HG03432 (cell line): ENCODE measurements around the gene ZFP36L1.

Experiments used
- ATAC-seq: cut with Tn5 transposase; IDR thresholded peaks from one replicate; pipeline ENCODE4 v1.9.1; 2021; ENCODE audit warnings: mild to moderate bottlenecking, moderate library complexity; ENCODE audit not compliant: unreplicated experiment

The ZFP36L1 gene

DNA sequence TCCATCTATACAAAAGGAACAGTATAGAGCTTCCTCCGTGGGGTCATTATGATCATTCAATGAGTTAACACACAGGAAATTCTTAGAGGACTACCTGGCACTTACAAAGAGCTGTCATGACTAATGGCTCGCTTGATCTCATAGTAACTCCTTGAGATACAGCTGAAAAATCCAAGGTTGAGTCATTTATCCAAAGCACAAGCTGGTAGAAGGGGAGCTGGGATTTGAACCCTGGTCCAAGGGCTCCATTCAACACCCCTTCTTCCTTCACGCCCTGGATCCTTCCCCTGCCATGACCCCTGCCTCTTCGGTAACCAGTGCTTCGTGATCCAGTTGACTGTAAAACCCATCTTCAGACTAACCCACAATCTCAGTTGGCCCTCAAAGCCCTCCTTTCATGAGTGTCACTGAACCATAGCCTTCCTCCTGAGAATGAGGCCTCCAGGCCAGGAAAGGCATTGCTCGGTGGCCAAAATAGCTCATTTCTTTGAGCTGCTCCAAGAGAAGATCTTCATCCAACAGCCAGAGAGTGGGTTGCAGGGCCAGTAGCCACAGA is 7.8 kb downstream of the ZFP36L1 start:
- no peak for ATAC-seq

DNA sequence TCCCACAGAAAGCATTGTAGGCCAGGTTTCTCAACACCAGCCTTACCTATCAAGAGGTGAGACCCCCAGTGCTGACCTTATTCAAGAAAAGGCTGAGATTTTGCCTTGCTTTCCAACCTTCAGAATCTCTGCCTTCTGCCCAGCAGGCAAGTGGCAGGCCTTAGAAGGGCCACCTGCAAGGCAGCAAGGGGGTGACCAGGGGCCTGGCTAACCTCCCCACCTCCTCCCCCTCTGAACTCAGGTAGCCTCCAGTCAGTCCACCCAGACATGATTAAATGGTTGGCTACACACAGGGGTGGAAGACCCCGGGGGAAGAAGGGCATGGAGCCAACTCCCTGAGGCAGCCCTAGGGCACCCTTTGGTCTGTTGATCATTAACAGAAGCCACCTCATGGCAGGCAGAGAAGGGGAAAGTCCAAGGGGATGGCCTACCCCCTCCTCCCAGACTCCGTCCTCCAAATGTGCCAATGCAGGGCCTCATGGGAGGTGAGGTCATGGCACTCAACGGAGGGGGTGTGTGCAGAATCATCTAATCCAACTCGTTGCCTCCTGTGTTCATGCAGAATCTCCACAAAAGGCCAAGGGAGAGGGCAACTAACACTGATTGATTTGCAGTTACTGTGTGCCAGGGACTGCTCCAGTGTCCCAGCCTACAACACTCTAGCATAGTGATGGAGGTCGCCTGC is 8.5 kb downstream of the ZFP36L1 start:
- ATAC-seq: peak; percentile 38

DNA sequence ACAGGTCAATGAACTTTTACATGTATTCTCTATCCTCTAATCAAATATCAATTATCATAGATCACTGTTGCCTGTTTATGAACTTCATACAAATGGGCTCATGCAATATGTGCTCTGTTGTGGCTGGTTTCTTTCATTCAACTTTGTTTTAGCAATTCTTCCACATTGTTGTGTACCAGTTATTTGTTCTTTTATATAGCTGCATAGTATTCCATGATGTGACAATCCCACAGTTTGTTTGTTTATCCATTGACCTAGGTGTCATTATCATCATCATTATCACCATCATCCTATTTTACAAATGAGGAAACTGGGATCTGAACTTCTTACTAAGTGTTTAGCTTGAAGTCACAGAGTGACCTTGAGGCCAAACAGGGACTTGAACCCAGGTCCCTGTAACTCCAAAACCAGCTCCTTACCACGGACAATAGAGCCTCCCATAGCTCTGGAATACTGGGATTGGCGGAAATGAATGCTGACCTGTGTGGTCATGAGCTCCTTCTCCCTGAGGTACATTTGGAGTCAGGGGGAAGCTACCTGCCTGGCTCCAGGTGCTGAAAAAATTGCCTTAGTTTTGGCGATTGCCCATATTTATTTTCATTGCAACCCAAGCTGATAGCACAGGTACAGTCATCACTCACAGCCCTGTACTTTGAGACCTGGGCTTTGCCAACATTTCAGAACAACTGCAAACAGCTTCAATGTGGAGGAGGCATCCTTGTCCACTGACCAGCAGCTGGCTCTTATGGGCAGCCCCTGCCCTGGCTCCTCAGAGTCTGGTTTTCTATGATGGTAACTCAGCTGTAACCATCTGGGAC is 9.2 kb downstream of the ZFP36L1 start:
- ATAC-seq: no peak

DNA sequence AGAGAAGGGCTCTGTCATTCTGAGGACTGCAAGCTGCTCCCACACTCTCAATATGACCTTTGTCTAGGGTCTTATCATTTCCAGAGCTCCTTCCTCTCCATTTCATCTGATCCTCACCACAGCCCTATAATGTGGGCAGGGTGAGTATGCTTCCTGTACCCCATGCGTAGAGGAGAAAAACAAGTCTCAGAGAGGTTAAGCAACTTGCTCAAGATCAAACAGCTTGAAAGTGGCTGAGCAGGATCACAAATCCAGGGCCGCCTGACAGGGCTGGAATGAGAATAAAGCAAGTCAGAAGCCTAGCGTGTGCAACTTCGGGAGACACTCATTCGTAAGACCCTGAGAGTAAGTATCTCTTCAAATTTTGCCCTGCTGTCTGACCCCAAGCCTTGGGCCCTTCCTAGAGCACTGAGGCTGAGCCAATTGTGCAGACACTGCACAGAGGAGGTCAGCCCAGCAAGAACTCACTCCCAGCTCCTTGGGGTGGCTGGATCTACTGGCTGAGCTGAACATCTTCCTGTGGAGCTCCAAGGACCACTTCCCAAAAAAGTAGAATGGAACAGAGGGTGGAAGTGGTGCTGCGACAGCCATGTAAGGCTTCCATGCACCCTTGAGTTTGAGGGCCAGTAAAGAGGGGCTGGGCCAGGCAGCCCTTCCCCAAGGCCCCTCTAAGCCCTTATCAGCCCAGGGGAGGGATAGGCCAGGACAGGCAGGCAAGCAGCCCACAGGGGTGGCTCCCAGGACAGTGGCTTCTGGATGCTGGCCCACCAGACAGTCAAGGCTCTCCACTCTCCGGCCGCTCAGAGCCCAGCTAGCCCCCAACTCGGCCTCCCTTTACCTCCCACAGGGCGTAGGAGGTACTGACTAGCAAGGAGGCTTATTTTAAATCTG is 10.5 kb downstream of the ZFP36L1 start:
- no peak for ATAC-seq

DNA sequence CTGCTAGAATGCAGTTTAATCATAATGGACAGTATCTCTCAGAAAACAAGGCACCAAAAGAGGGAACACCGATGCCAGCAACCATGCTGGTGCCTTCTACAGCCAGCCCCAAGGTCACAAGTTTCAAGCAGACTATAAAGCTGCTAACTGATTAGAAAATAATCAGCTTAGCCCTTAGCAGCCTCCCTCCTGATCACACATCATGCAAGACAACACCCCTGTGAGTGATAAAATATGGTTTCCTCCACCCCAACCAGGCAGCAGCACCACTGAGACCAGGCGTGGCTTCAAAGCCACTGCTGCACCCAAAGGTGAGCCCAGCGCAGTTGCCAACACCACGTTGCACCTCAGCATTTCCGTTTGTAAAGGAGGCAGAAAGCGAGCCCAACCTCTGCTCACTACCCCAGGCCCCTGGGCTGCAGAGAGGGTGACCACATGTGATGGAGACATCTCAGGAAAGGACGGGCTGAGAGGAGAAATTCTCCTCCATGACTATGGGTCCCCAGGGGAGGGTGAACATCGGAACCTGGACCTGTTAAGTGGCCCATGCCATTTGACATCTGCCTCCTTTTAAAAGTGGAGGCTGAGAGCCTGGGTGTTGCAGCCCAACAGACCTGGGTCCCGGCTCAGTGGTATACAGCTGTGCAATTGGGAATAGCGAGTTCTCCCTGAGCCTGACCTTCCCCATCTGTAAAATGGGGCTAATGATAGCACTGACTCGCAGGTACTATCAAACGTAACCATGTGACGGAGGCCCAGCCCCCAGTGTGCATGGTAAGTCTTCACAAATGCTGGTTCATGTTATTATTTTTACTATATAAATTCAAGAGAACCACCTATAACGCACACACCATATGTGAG is 11.5 kb downstream of the ZFP36L1 start:
- no peak for ATAC-seq

DNA sequence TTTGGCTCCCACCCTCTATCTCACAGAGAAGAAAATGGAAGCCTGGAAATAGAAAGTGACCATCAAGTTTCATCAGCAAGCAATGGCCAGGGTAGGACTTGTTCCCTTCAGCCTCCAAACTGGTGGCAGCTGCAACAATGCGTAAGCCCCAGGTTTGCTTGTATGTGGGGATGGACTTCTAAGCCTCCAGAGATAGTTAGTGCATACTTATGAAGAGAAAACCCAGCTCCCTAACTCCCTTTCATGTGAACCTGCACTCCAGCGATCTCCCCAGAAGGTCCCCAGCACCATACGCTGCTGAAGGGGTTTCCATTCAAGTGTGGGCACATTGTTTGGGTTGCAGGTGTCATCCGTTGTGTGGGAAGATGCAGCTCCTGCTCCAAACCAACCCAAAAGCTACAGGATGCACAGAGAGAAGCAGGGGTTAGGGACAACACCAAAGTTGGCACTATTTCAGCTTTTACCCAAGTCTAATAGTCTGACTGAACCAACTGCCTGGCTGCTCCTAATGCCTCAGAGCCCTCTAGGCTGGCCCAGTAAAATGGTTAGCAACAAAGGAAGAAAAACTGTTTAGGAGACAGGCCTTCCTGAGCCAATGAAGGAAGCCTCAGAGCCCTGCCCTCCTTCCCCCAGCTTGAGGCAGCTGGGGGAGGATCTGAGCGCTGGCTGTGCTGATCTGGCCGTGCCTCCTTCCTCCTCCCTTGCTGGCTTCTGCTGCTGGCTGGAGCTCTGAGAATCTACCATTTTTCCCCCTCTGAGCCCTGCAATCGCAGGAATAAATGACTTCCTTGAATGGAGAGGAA is 12.3 kb downstream of the ZFP36L1 start:
- ATAC-seq: no peak

DNA sequence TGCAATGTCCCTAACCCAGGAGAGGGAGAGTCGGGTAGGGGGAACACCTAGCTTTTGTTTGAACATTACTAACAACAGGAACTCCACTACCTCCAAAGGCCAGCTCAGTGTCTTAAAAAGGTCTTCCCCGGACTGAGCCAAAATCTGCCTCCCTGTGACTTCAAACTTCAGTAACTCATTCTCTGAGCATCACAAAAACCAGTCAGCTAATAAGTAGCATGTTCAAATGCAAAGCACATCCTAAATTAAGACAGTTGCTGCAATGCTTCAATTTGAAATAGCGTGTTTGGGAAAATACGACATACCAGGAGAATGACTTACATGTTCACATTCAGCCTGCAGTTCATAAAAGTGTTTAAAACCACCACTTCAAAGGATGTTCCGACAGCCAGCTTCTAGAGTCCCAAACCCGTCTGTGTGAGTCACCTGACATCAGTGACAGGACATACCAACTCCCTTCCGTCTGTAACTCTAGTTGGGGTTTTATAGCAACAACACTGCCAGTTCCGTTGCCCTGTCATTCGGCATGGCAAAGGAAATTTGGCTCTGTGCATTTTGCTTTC is 13.0 kb downstream of the ZFP36L1 start:
- no peak for ATAC-seq

DNA sequence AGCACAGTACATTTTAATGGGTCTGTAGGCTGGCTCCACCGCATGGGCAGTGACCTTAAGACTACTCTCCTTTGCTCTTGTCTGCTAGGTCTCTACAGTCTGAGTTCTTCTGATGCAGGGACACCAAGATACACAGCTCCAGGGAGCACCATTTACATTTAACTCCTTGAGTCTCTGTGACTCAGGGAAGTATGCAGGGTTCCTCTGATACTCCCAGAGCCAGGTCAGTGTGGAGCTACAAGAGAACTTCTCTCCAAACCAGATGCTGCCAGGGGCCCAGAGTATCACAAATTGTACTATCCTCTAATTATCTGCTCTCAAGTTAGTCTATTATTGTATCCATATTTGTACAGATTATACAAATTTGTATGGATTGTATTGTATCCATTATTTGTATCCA is 15.2 kb downstream of the ZFP36L1 start:
- no peak for ATAC-seq

DNA sequence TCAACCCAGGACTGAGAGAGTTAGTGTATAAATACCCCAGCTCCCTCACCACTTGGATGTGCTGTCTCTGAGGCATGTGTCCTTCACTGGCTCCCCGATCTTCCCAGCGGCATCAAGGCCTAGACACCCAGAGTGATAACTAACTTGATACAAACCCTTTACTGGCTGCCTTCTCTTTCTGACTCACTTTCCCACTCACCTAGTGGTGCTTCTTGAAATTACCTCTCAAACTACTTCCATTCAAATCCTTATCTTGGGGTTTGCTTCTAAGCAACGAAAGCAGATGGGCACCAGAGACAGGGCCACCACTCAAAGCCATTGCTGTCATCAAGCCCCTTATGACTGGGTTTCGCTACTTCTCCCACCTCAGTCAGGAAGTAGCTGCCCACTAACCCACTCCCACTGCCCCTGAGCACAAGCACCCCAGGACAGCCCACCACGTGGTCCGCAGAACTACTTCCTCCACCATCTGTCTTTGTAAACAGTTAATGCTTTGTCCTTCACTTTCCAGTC is 17.2 kb downstream of the ZFP36L1 start:
- ATAC-seq: no peak

DNA sequence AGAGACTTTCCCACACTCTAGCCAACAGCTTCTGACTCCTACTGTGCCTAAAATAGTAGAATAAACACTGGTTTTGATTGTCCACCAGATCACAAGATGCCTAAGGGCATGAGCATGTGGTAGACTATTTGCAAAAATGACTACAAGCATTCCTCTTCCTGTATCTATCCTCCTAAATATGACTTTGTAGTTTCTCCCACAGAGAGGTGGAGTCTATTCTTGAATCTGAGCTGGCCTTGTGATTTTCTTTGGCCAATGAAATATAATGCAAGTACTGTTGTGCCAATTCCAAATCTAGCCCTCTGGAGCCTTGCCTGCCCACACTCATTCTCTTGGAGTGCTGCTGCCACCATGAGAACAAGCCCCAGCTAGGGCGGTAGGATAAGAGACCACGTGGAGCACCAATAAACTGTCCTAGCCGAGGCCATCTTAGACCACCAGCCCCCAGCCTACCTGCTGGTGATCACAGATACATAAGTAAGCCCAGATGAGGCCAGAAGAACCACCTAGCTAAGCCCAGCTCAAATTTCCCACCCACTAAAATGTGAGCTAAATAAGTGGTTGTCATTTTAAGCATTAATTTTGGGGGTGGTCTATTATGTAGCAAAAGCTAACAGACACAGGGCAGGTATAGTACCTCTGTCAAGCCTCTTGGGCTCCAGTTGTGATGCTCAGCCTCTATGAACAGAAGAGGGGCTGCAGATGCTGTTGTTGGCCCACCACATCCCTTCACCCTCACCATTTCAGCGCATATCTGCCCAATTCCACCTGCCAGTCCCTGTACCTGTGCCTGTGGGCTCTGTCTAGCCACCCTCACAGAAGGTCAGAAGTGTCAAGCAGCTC is 17.9 kb downstream of the ZFP36L1 start:
- ATAC-seq: no peak

DNA sequence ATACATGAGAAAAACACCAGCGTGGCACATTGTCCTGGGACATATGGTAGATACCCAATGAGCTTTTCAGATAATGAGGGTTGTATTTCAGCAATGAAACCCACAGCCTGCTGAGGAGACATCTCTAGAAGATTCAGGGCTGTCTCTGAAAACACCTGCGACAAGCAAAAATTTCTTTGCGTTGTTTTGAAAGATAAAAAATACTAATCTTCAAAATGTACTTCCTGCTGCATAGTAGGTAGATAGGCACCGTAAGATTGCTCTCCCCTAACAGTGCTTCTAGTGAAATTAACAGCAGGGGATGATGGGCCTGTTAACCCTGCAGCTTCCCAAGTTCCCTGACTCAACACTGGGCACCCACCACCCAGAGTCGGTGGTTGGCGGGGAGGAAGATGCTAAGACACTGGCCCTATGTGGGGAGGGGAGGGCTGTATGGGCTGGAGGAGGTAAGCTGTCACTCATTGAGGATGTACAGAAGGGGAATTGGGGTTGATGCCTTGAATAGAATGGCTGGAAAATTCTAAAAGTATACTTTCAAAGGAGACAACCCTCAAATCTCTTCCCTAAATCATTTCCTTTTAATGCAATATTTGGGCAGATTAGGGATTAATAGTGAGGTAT is 20.0 kb downstream of the ZFP36L1 start:
- ATAC-seq: no peak

DNA sequence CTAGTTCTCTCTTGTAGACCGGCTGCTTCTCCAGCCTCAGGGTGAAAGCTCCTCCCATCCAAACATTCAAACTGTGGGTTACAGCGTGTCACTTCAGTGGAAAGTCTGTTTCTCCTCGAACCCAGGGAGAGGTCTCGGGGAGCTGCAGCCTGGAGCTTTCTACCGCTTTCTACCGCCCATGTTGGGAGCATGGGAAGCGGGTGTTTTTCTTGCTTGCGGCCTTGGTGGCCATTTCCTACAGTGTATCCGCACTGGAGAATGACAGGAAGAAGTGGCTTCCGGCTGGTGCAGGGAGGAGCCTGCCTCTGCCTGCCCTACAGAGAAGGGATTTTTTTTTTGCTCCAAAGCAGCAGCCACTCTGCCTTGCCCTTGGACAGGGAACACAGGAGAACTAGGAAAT is 21.2 kb downstream of the ZFP36L1 start:
- no peak for ATAC-seq

DNA sequence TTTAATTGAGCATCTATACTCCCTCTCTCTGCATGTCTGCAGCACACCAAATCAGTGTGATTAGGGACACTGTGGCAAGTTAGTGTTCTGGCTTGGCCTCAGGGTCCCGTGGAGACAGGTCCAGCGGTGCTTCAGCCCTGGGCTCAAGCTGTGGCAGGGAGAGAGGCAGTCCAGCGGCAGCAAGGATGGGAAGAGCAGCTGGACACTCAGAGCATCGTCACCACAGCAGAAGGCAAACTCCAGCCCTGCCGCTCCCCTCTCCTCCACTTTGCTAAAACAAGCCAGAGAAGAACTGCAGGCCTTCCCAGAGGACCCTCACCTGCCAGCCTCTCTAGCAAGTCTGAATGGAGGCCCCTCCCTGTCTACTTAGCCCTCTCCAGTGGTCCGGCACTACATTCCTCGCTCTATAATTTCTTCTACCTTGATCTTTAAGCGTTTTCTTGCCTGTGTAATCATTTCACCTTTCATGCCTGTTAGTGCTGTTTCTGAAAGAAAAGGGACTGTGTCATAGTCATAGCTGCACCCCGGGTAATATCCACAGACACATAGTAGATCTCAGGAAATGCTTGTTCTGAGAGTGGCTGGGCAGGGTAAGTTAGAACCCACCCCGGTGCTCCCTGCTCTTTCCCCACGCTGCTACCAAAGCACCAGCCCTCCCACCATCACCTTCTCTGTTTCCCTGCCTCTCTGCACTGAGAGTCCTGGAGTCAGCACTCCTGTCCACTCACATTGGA is 22.1 kb downstream of the ZFP36L1 start:
- ATAC-seq: no peak

DNA sequence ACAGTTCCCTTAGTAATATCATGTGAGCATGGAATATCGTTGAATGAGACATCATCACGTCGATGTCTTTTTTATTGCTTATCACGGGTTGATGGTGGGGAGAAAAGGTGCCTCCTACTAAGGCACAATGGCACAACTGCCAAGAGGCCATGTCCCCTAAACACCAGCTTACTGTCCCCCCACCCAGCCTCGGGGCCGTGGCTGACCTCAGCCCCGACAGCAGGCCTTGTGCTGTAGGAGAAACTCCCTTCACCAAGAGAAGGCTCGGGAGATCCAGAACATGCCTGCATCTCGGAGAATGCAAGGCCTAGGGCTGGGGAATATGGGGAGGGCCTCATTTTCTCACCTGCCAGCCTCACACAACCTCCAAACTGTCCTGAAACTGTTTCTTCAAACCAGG is 22.8 kb downstream of the ZFP36L1 start:
- no peak for ATAC-seq

DNA sequence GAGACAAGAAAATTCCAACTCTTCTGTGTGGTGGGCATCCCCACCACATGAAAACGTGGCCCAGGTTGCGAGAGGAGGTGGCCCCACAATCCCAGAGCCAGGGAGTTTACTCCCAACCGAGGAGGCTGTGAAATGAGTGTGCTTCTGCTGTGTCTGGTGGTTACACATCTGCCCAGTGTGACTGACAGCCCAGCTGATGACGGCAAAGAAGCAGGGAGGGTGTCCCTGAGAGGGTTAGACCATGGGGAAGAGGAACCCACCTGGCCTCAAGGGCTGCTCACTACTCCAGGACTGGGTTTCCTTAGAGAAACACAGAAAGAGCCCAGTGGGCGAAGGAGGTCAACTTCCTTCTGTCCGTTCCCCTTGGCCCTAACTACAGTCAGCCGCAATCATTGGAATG is 24.6 kb downstream of the ZFP36L1 start:
- no peak for ATAC-seq

DNA sequence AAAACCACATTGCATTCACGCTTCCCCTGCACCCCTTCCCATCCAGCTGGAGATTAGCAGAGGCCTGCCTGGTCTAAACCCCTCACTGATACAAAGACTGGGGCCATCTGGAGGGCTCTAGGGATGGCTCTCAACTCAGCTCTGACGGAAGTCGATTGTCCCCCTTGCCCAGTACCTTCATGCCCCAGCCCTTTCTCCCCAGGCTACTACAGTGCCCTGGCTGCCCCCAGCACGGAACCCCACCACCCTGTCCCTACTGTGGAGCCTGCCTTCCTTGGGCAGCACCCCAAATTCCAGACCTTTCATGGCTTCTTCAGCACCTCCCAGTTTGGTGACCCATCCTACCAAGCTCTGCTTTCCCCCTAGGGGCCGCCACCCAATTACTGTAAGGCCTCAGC is 25.6 kb downstream of the ZFP36L1 start:
- ATAC-seq: no peak
